HUES6 (cell line): ENCODE measurements around the gene MICAL3.

ENCODE experiments used
- H3K27ac ChIP-seq: 2 replicates; pipeline ENCODE4 v1.7.0; 2013; ENCODE audit warnings: low read depth, mild to moderate bottlenecking, low read length, inconsistent platforms
- H3K27me3 ChIP-seq: 2 replicates; pipeline ENCODE4 v1.6.1; 2013; ENCODE audit warnings: low read length; ENCODE audit not compliant: control insufficient read depth, insufficient read depth
- H3K36me3 ChIP-seq: 2 replicates; pipeline ENCODE4 v1.6.1; 2013; ENCODE audit warnings: low read length; ENCODE audit not compliant: control insufficient read depth, insufficient read depth
- H3K4me1 ChIP-seq: 2 replicates; pipeline ENCODE4 v1.6.1; 2013; ENCODE audit warnings: low read length; ENCODE audit not compliant: control insufficient read depth, insufficient read depth
- H3K4me3 ChIP-seq: 2 replicates; pipeline ENCODE4 v1.5.1; 2013; ENCODE audit warnings: low read depth, low read length
- H3K9ac ChIP-seq: one replicate; pipeline ENCODE4 v1.6.1; 2013; ENCODE audit warnings: mild to moderate bottlenecking, low read length
- H3K9me3 ChIP-seq: 2 replicates; pipeline ENCODE4 v1.6.1; 2013; ENCODE audit warnings: low read depth, low read length; ENCODE audit not compliant: control insufficient read depth, insufficient read depth

MICAL3 gene

DNA sequence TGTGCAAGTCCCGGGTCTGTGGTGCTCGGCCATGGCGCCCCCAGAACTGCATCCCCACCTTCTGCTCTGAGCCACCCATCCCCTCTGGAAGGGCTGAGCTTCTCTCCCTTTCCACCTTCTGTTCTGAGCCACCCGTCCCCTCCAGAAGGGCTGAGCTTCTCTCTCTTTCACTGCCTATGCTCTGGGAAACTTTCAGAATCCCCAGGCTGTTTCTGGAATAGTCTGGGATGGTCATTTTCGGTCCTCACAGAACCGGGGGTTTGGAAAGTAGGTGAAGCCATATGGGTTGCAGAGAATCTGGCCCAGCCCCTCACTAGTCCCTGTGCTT lies 246.7 kb downstream of the MICAL3 start:
- Histone ChIP-seq H3K4me3 (no peak overlapping the region), H3K9ac (no peak overlapping the region), H3K27ac (no peak overlapping the region), H3K36me3 (no peaks in the 10 kb centered on the region), H3K9me3 (no peaks in the 10 kb centered on the region), H3K27me3 (peaks cover 15% of the 10 kb centered on the region; the same call in 1 of the 2 replicates), H3K4me1 (peaks cover 24% of the 10 kb centered on the region)

DNA sequence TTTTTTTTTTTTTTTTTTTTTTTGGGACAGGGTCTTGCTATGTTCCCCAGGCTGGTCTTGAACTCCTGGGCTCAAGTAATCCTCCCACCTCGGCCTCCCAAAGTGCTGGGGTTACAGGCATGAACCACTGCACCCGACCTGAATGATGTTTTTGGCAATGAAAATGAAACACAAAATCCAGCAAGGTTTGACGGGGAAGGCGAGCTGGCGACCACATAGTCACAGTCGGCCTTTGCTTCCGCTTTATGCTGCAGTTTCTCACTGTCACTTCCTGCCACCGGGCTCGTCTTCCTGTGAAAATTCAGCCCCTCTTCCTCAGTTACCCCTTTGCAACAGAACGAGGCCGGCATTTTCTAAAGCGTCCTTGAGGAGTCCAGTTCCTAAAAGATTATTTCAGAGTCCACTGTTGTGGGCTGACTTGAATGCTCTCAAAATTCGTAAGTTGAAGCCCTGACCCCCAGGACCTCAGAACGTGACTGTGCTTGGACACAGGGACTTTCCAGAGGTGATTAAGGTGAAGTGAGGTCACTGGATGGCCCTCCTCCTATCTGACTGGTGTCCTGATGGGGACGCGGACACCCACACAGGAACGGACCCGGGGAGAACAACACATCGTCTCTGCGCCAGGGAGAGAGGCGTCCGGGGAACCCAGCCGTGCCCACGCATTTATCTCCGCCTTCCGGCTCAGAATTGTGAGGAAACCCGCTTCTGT lies 247.2 kb downstream of the MICAL3 start:
- no peak overlapping the region for H3K27ac ChIP-seq
- no peaks in the 10 kb centered on the region for H3K9me3 ChIP-seq
- no peak overlapping the region for H3K9ac ChIP-seq
- H3K36me3 ChIP-seq = no peaks in the 10 kb centered on the region
- H3K4me3 ChIP-seq = no peak overlapping the region
- peaks cover 27% of the 10 kb centered on the region for H3K4me1 ChIP-seq
- H3K27me3 ChIP-seq = peaks cover 15% of the 10 kb centered on the region; the same call in 1 of the 2 replicates

DNA sequence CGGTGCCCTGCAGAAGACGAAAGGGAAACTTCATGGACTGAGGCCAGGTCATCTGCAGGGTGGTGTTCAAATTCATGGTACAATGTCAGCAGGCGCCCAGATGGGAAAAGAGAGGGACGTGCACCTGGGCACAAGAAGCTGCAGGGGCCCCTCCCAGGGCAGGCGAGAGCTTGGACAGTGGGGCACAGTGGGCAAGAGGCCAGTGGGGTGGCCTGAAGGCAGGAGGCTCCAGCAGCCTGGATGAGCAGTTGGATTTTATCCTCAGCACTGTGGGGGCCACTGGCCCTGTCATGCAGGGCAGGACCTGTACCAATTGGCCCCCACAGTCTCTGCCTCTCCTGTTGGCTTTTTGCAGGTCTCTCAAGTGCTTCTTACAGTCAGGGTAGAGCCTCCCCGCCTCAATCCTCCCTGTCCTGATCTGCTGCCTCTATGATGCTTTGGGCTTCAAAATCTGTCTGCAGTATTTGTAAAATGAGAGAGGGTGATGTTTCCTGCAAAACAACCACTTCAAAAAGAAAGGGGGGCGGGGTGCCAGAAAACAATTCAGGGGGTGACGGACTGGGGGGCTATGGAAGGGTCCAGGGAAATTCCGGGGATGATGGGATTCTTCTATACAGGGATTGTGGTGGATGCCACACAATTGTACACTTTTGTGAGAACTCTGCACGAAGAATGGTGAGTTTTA lies 248.4 kb downstream of the MICAL3 start:
- no peak overlapping the region for H3K27ac ChIP-seq

DNA sequence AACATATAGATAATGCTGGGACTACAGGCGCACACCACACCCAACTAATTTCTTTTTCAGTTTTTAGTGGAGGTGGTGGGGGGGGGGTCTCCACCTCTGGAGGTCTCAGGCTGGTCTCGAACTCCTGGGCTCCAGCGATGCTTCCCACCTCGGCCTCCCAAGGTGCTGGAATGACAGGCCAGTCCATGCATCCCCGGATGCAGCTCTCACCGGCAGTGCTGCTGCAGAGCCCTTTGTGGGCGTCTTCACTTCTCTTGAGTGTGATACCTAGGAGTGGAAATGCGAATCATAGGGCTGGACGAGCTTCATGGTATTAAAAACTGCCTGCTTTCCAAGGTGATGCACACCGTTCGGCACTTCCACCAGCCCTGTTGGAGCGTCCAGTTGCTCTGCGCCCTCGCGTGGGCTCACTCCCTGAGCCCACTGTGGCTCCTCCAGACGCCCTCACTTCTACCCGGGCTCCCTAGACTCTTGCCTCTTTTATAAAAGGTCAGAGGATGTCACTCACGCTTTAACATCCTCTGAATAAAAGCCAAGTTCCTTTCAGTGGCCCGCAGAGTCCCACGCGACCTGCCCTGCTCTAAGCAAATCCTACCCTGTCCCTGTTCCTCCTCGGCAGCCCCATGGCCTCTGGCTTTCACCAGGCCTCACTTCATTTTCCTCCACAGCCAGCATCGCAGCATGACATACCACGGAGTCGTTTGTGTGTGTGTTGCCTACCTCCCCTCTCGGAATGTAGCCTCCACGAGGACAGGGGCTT lies 249.3 kb downstream of the MICAL3 start:
- Histone ChIP-seq H3K36me3 (0 out of 2 replicates have a peak, but pooled peaks cover 2% of the 10 kb centered on the region), H3K4me1 (peaks cover 21% of the 10 kb centered on the region), H3K4me3 (peak overlapping the region; percentile 55), H3K27ac (no peak overlapping the region), H3K27me3 (peaks cover 15% of the 10 kb centered on the region; the same call in 1 of the 2 replicates), H3K9ac (no peak overlapping the region), H3K9me3 (no peaks in the 10 kb centered on the region)

More for the DNA sequence above, 248.4 kb downstream of the MICAL3 start:
- H3K27me3 ChIP-seq = peaks cover 15% of the 10 kb centered on the region; the same call in 1 of the 2 replicates
- peaks cover 21% of the 10 kb centered on the region for H3K4me1 ChIP-seq
- H3K36me3 ChIP-seq = 0 out of 2 replicates have a peak, but pooled peaks cover 2% of the 10 kb centered on the region
- H3K4me3 ChIP-seq = no peak overlapping the region
- H3K9ac ChIP-seq = no peak overlapping the region
- H3K9me3 ChIP-seq = no peaks in the 10 kb centered on the region

DNA sequence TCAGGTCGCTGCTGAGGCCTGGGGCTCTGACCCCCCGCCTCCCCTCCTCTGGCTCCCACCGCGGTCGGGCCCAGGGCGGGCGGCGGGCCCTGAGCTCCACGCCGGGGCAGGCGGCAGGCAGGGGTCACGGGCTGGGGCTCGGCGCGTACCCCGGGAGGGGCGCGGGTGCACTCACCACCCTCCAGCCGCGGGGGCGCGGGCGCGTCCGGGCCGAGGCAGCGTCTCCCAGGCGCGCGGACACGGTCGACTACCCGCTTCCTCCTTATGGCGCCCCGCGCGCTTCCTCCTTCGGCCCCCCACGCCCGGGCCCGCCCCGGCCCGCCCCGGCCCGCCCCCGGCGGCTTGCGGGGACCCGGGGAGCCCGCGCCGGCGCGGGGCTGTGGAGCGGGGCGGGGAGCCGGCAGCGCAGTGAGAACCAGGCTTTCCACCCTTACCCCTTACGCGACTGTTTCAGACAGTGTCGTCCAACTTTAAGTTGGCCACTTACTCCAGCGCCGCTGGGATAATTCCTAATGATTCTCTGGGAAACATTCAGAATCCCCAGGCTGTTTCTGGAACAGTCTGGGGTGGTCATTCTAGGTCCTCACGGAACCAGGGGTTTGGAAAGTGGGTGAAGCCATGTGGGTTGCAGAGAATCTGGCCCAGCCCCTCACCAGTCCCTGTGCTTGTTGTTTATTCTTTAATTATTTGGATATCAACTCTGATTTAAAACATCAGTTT lies 250.0 kb downstream of the MICAL3 start, which contains the start of gene BID:
Gene BID (minus strand): TSS at position 264 of the 720 bp plus-strand sequence. CDS start 24,353 bp downstream, outside the sequence.
- peak within 1 kb of the TSS; percentile 55 for H3K4me3 ChIP-seq
- H3K27me3 ChIP-seq = peaks cover 15% of the 10 kb centered on the region; the same call in 1 of the 2 replicates
- peaks cover 21% of the 10 kb centered on the region for H3K4me1 ChIP-seq
- H3K9me3 ChIP-seq = no peaks in the 10 kb centered on the region
- H3K9ac ChIP-seq = peak within 1 kb of the TSS; percentile 72
- H3K27ac ChIP-seq = no peak within 1 kb of the TSS
- H3K36me3 ChIP-seq = 0 out of 2 replicates have a peak, but pooled peaks cover 2% of the 10 kb centered on the region

DNA sequence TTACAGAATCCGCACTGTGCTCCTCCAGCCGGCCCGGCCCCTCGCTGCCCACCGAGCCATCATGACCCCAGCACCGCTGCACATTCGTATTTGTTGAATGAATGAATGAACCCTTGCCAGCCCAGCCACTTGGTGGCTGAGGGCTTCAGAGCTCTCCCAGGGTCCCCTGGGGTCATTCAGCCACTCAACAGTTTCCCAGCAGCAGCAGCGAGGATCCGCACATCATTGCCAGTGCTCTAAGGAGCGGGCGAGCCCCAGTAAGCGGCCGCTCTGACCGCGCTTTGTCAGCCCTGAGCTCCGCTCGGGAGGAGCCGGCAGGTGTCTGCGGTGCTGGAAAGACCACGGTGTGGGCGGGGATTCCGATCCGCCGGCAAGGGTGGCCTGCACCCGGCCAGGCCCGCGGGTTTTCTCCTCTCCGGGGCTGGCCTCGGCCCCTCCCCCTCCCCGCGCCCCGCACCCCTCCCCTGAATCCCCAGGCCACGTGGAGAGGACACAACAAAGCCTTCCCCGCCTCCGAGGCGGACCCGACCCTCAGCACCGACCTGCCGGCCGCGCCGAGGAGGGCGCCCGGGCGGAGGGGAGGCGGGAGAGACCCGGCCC lies 250.7 kb downstream of the MICAL3 start:
- peaks cover 15% of the 10 kb centered on the region; the same call in 1 of the 2 replicates for H3K27me3 ChIP-seq
- H3K36me3 ChIP-seq = 0 out of 2 replicates have a peak, but pooled peaks cover 2% of the 10 kb centered on the region
- H3K4me1 ChIP-seq = peaks cover 21% of the 10 kb centered on the region
- H3K9ac ChIP-seq = peak overlapping the region; percentile 72
- no peak overlapping the region for H3K27ac ChIP-seq
- H3K4me3 ChIP-seq = peak overlapping the region; percentile 55
- H3K9me3 ChIP-seq = no peaks in the 10 kb centered on the region

DNA sequence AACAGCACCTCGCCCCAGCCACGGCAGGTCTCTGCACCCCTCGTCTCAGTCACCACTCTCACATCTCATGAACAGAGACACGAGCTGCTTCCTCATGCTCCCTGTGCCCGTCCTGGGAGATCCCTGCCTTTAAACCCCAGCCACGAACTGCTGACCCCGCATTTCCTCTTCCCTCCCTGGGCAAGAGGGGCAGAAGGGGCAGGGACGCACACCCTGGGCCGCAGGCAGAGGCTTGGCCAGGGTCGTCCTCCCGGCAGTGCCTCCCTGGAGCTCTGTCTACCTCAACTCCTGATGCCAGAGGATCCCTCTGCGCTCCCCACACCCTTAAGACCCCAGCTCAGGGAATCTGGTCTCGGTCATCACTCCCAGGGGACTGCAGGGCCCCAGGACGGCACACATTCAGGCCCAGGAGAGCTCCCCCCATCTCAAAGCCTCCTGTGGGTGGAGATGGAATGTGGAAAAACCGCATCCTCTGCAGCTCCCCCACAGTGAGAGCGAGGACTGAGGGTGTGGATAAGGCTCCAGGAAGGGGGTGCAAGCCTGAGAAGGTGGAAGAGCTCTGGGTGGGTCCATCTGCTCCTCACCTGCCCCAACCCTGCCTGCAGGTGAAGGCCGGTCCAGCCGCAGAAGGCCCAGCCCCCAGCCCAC lies 251.3 kb downstream of the MICAL3 start:
- Histone ChIP-seq H3K36me3 (0 out of 2 replicates have a peak, but pooled peaks cover 2% of the 10 kb centered on the region), H3K9me3 (no peaks in the 10 kb centered on the region), H3K9ac (peak overlapping the region; percentile 47), H3K27me3 (peaks cover 15% of the 10 kb centered on the region; the same call in 1 of the 2 replicates), H3K4me1 (peaks cover 21% of the 10 kb centered on the region), H3K27ac (no peak overlapping the region), H3K4me3 (peak overlapping the region; percentile 55)

DNA sequence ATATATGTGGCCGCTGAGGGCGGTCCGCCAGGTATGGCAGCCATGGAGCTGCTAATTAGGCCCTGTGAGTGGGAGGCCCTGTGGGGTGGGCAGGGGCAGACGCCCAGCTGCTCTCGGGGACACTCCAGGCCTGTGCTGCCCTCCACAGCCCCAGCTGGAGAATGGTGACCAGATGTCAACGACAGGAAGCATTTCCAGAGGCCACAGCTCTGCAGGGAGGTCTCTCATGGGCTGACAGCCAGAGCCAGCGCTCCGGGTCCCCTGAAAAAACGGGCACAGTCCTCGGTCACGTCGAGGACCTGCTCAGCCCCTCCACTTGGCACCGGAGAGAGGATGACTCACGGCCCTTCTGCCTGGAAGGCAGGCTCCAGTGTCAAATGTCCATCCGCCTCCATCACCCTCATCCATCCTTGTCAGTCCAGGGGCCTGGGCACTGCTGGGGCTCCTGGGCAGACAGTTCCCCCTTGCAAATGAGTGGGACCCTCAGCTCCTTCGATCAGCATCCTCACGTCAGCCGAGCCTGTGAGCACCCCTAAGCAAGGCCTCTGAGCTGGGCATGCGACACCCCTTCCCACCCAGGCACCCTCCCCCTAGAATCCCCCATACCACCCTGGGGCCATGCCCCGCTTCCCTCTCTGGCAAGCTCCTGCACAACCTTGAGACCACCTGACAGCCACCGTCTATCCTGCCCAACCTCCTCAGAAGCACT lies 252.0 kb downstream of the MICAL3 start:
- Histone ChIP-seq H3K9ac (no peak overlapping the region), H3K9me3 (no peaks in the 10 kb centered on the region), H3K4me1 (peaks cover 21% of the 10 kb centered on the region), H3K27me3 (peaks cover 15% of the 10 kb centered on the region; the same call in 1 of the 2 replicates), H3K27ac (no peak overlapping the region), H3K36me3 (0 out of 2 replicates have a peak, but pooled peaks cover 2% of the 10 kb centered on the region), H3K4me3 (peak overlapping the region; percentile 55)

DNA sequence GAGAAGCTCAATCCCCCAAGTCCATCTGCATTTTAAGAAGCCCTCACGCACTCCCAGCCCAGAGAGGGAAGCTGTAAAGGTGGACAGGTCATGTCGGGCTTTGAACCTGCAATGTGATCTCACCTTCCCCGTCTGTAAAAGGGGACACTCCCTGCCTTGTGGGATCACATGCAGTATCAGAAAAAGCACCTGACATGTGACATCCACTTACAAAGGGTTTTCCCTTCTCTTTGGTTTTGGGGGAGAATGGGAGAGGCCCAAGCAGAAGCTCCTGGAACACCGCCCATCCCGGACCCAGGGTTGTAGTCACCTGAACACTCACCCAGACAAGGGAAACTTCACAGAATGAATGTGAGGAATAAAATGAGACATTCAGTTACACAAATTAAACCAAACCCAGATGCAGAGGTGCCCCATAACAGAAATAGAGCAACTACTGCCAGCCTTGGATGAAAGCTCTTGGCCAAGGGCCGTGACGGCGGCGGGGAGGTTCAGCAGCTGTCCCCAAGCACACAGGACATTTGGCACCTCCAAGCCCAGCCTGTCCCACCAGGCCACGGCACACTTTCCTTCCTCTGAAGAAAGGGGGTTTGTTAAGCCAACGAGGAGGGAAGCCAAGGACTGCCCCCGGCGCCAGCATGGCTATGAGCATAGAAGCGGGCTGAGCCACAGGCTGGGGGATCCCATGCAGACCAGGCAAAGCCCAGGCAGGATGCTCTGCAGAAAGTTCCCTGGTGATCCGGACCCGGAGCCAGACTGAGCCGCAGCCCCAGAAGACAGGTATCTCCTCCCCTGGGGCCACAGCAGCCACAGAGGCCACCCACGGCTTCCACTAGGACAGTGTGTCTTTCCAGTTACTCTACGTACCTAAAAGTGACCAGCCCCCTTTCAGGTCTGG lies 253.9 kb downstream of the MICAL3 start:
- peaks cover 20% of the 10 kb centered on the region for H3K4me1 ChIP-seq

More for the DNA sequence above, 253.9 kb downstream of the MICAL3 start:
- H3K27me3 ChIP-seq = peaks cover 15% of the 10 kb centered on the region; the same call in 1 of the 2 replicates
- H3K9me3 ChIP-seq = no peaks in the 10 kb centered on the region
- no peak overlapping the region for H3K9ac ChIP-seq
- 0 out of 2 replicates have a peak, but pooled peaks cover 2% of the 10 kb centered on the region for H3K36me3 ChIP-seq
- no peak overlapping the region for H3K27ac ChIP-seq
- H3K4me3 ChIP-seq = no peak overlapping the region
